Transverse colon (tissue), 4 donors: ENCODE data around the gene PHACTR3.

Source experiments
- CTCF ChIP-seq, 5 experiments: fragments of 200-600 bp in 3 of 5; fragments of 450-650 bp in 2 of 5; sonication (generic) in 3 of 5; IDR thresholded peaks; 1 replicate in 2 of 5; 2 replicates in 3 of 5; pipeline ENCODE4 v1.5.1; 2016 to 2017; ENCODE audit warnings: antibody characterized with exemption in 5 of 5, inconsistent platforms in 3 of 5, mild to moderate bottlenecking in 2 of 5, moderate library complexity in 1 of 5
- POLR2A ChIP-seq: fragments of 450-650 bp; IDR thresholded peaks from one replicate; pipeline ENCODE4 v1.6.1; 2016; ENCODE audit warnings: antibody characterized with exemption, mild to moderate bottlenecking, moderate library complexity
- POLR2AphosphoS5 ChIP-seq, 3 donors: sonication (generic); formaldehyde crosslinking; IDR thresholded peaks; one replicate each; pipeline ENCODE4 v1.6.1; 2016; ENCODE audit warnings: antibody characterized with exemption in 3 of 3

GRCh38 chr20:59783641-59784010, 179.3 kb downstream of the PHACTR3 start:
- TF ChIP-seq CTCF (IDR thresholded peaks at IDR 0.05) (no peak), POLR2A (no peak), POLR2AphosphoS5 (IDR thresholded peaks at IDR 0.05) (no peak)
